Epithelial cell of prostate (primary cell): ENCODE measurements around the gene RNF220.

ENCODE experiments used
- DNase-seq: peaks from one replicate; pipeline ENCODE4 v3.0.0-alpha.2; 2011; ENCODE audit warnings: low read depth, low spot score
- H3K27ac ChIP-seq: fragments of 450-650 bp; 2 replicates; pipeline ENCODE4 v1.5.1; 2017; ENCODE audit warnings: mild to moderate bottlenecking

Gene RNF220

GRCh38 chr1:44602634-44603628, 197.9 kb downstream of the RNF220 start:
- no peak overlapping the region for H3K27ac ChIP-seq
- no peak for DNase-seq

- H3K27ac ChIP-seq = no peak overlapping the region
- no peak for DNase-seq
Measured at GRCh38 chr1:44603718-44604117, 198.7 kb downstream of the RNF220 start.

DNA sequence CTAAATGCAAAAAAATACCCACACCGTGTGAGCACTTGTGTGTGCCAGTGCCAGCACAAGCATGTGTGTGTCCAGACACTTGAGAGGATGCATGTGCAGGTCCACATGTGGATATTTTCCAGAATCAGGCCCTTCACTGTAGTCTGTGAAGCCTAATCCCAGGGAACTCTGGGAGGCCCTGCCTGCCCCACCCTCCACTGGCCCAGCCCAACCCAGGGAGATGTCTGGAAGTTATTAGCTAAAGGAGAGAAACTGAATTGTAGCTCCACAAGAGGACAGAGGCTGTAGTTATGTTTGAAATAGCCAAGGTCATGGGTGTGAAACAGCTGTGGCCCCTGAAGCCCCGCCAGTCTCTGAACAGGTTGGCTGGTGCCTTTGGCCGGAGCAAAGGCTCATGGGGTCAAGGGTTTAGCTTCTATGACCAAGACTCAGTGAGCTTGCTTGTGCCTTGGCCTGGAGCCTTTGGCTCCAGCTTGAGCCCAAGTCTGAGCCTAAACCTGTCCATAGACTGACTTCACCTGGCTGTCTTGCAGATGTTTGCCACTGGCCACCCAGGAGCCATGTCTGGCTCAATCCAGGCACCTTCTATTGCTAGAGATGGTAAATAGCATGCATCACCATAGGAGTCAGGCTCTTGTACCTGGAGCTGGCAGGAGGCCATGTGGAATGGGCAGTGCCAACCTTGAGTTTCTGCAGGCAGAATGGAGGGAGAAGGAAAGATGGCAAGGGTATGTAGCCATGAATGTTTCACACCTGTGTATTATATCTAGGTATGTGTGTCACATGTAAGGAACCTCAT, 199.3 kb downstream of the RNF220 start:
- no peak overlapping the region for H3K27ac ChIP-seq
- DNase-seq = no peak

GRCh38 chr1:44605914-44606615, 201.0 kb downstream of the RNF220 start:
- DNase-seq = no peak
- H3K27ac ChIP-seq = no peak overlapping the region

GRCh38 chr1:44606701-44607281, 201.7 kb downstream of the RNF220 start:
- no peak for DNase-seq

GRCh38 chr1:44608141-44608540, 203.1 kb downstream of the RNF220 start:
- no peak overlapping the region for H3K27ac ChIP-seq
- DNase-seq = no peak

More at GRCh38 chr1:44606701-44607281, 201.7 kb downstream of the RNF220 start:
- H3K27ac ChIP-seq = no peak overlapping the region

DNA sequence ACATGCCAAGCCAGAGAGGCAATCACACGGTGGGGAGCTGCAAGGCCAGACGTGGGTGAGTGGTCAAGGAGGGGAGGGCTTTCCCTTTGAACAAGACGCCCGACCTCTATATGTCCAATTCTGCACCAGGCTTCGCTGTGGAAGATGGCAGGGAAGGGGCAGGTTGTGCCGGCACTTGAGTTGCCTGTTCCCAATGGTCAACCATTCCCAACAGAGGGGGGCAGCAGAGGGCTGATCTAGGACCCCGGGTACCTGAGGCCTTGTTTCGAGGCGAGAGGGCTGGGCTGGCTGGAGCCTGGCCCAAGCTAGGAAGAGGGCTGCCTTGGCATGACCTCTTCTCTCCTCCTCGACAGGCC, 204.3 kb downstream of the RNF220 start:
- H3K27ac ChIP-seq = no peak overlapping the region
- no peak for DNase-seq

GRCh38 chr1:44609768-44610526, 204.9 kb downstream of the RNF220 start:
- DNase-seq = no peak
- H3K27ac ChIP-seq = no peak overlapping the region

DNA sequence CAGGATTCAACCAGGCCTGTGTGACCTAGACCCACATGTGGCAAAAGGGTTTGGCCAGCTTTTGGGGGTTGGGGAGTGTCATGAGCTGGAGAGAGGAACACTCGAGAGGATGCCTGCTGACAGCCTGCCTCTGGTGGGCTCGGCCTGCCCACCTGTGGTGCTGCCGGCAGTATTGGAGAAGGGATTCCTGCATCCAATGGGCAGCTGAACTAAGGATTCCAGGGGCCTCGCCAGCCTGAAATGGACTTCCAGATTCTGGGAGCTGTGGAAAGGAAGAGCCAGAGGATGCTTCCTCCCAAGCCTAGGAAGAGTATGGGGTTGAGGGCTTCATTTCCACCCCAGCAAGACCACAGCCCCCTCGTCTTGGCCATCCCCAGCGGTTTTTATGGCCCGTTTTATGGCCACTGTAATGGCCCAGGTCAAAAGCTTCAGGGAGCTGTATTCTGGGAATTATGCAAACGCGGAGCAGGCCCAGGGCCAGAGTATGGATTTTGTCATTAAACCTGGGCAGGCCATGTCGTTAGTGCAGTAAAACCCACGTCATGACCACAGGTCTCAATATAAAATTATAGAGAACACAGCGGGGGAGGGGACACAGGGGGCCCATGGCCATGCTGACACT, 205.6 kb downstream of the RNF220 start:
- no peak for DNase-seq
- H3K27ac ChIP-seq = no peak overlapping the region

DNA sequence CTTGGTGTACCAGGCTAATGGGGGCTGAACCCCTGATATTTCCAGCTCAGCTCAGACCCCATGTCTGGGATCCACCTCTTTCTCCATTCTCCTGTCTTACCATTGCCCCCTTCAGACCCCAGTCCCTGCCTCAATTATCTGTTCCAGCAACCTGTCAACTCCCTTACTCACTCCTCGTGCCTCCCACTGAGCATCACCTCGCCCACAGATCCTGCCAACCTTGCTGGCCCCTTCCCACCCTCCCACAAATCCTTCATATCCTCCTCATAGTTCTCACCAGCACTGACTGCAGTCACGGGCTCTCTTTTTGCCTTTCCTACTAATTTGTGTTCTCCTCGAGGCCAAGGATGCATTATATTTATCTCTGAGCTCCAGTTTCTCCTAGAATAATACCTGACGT, 206.4 kb downstream of the RNF220 start:
- no peak for DNase-seq
- no peak overlapping the region for H3K27ac ChIP-seq

- H3K27ac ChIP-seq = no peak overlapping the region
- no peak for DNase-seq
Measured at GRCh38 chr1:44611866-44612265, 206.8 kb downstream of the RNF220 start.

DNA sequence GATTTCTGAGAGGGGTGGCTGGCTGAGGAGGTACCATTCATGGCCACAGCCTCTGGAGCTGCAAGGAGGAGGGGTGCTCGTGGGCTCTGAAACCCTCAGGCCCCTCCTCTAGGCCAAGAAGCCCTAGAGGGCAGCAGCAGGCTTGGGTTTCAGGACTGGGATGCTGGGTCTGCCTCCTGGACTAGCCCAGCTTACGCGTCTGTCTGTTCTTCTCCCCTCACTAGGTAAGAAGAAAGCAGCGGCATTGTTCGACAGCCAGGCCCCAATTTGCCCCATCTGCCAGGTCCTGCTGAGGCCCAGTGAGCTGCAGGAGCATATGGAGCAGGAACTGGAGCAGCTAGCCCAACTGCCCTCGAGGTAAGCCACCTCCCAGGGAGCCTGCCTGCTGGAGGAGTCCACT, 208.9 kb downstream of the RNF220 start:
- DNase-seq = no peak
- H3K27ac ChIP-seq = no peak overlapping the region

DNA sequence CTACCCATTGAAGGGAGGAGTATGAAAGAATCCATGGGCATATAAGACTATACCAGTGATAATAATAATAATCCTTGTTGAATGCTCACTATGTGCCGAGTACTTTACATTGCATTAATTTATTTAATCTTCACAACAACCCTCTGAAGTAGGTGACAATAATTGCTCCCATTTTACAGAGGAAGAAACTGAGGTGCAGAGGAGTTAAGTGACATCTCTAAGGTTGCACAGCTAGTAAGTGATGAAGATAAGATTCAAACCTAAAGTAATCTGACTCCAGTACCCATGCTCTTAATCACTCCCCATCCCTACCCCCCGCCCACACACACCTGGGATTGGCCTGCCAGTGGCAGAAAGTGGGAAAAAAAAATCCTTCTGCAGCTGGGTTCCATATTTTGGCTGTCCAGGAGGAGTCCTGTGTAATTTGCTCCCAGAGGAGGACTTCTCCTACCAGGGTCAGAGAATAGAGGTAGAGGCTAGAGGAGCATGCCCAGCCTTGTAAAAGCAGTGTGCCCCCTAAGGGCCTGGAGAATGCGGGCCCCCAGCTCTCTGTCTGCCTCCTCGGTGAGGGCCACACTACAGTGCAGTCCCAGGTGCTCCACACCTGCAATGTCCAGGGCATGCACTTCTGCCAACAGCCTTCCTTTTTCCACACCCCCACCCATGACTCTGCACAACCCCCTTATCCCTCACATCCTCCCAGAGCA, 211.4 kb downstream of the RNF220 start:
- H3K27ac ChIP-seq = no peak overlapping the region
- DNase-seq = no peak

GRCh38 chr1:44616991-44617702, 212.1 kb downstream of the RNF220 start:
- H3K27ac ChIP-seq = no peak overlapping the region
- DNase-seq = no peak

DNA sequence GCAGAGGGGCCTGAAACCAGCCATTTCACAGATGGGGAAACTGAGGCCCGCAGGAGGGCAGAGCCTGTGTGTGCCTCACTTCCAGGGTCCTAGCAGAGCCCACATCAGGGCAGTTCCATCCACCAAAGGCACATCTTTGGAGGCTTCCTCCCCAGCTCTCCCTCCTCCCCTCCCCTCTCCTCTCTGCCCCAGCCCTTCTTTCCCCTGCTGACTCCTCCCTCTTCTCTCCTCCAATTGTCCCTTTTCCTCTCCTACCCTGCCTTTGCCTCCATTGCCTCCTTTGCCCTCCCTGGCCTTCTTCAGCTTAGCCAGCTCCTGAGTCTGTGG, 212.6 kb downstream of the RNF220 start:
- no peak for DNase-seq
- no peak overlapping the region for H3K27ac ChIP-seq

GRCh38 chr1:44619261-44619900, 214.3 kb downstream of the RNF220 start:
- no peak overlapping the region for H3K27ac ChIP-seq

DNA sequence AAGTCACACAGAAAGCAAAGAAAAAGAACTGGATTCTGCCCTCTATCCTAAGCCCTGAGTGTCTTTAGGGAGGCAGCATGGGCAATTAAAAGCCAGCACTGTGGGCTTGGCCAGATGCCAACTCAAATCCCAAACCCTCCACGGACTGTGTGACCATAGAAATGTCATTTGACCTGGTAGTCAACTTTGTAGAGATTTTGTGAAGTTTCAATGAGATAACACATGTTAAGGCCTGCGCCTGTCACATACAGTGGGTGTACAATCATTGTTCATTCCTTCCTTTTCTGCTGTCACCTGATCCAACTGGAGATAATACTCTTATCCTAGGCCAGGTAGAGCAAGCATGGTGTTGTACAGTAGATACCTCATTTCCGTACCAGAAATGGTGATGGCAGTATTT, 215.0 kb downstream of the RNF220 start:
- no peak for DNase-seq
- H3K27ac ChIP-seq = no peak overlapping the region

More at GRCh38 chr1:44619261-44619900, 214.3 kb downstream of the RNF220 start:
- DNase-seq = no peak
